Bronchial epithelial cell (primary cell): ENCODE results near the gene MGLL. TPM values are rescaled to one million over a fixed set of nuclear protein-coding genes. Genes with fewer than 3 reads are reported as not detected.

Source experiments
- DNase-seq: peaks from one replicate; pipeline ENCODE4 v3.0.0-alpha.2; 2010; ENCODE audit warnings: low read depth
- FAIRE-seq: peaks from 2 replicates; lab custom pipeline; 2011; peaks lifted over from hg19 to GRCh38; lab: Jason Lieb, UNC
- H3K27me3 ChIP-seq: 2 replicates; pipeline ENCODE4 v1.5.1; 2011; ENCODE audit warnings: low read length; ENCODE audit not compliant: control insufficient read depth, insufficient read depth
- H3K36me3 ChIP-seq: 2 replicates; pipeline ENCODE4 v1.5.1; 2011; ENCODE audit warnings: low read length; ENCODE audit not compliant: control insufficient read depth, insufficient read depth
- H3K4me3 ChIP-seq: 2 replicates; pipeline ENCODE4 v1.5.1; 2011; ENCODE audit warnings: mild to moderate bottlenecking, low read depth, low read length, control low read depth
- CTCF ChIP-seq: IDR thresholded peaks from 2 replicates; pipeline ENCODE4 v1.5.1; 2011; ENCODE audit warnings: mild to moderate bottlenecking, moderate library complexity, low read length, control low read depth, inconsistent platforms; ENCODE audit not compliant: insufficient read depth, severe bottlenecking
- total RNA-seq: library from RNA; depleted of rRNA; stranded (reverse); fragments of >200 nt; gene quantifications from 2 replicates; pipeline ENCODE4 v1.2.1, GENCODE V29; 2014

The MGLL gene
- total RNA-seq, 1 donor from 2014 or later, result 25.5 TPM

GRCh38 chr3:127698286-127698685, 124.0 kb downstream of the MGLL start:
- H3K4me3 ChIP-seq, result no peak overlapping the region
- H3K36me3 ChIP-seq, result no peaks in the 10 kb centered on the region
- TF ChIP-seq CTCF, result no peak
- FAIRE-seq (no peak), DNase-seq (no peak)
- no peaks in the 10 kb centered on the region for H3K27me3 ChIP-seq

GRCh38 chr3:127697551-127698240, 124.6 kb downstream of the MGLL start:
- Histone ChIP-seq H3K4me3 (no peak overlapping the region), H3K27me3 (no peaks in the 10 kb centered on the region), H3K36me3 (peaks cover 2% of the 10 kb centered on the region)
- peak; percentile 95 for FAIRE-seq
- DNase-seq, result peak; percentile 59
- no peak for TF ChIP-seq CTCF

- TF ChIP-seq CTCF, result peak; percentile 73
- FAIRE-seq, result no peak
- DNase-seq, result peak; percentile 45
- Histone ChIP-seq H3K27me3 (no peaks in the 10 kb centered on the region), H3K36me3 (peaks cover 2% of the 10 kb centered on the region), H3K4me3 (no peak overlapping the region)
These were observed 127.7 kb downstream of the MGLL start for GRCh38 chr3:127694467-127695215.

- DNase-seq (no peak), FAIRE-seq (no peak)
- no peak overlapping the region for H3K4me3 ChIP-seq
- no peak for TF ChIP-seq CTCF
- H3K27me3 ChIP-seq, result no peaks in the 10 kb centered on the region
- H3K36me3 ChIP-seq, result peaks cover 2% of the 10 kb centered on the region
These were observed 128.9 kb downstream of the MGLL start for GRCh38 chr3:127693336-127693843.

GRCh38 chr3:127692501-127693335, 129.6 kb downstream of the MGLL start:
- peaks cover 2% of the 10 kb centered on the region for H3K36me3 ChIP-seq
- FAIRE-seq, result peak; percentile 43
- H3K4me3 ChIP-seq, result no peak overlapping the region
- TF ChIP-seq CTCF, result no peak
- no peaks in the 10 kb centered on the region for H3K27me3 ChIP-seq
- DNase-seq, result no peak
